Vagina (tissue), 2 donors: ENCODE results near the gene ADAMTS7. TPM values are rescaled to one million over a fixed set of nuclear protein-coding genes. Genes with fewer than 3 reads are reported as not detected.

Experiments
- DNase-seq, 2 donors: peaks; one replicate each; pipeline ENCODE4 v3.0.0-alpha.2; 2017; ENCODE audit errors: extremely low spot score in 2 of 2
- H3K27ac ChIP-seq: fragments of 200-600 bp; sonication (generic); one replicate; pipeline ENCODE4 v1.5.1; 2019
- H3K27me3 ChIP-seq: fragments of 200-600 bp; sonication (generic); one replicate; pipeline ENCODE4 v1.5.1; 2019
- H3K36me3 ChIP-seq, 2 donors: fragments of 200-600 bp; sonication (generic); one replicate each; pipeline ENCODE4 v1.5.1; 2017 to 2019
- H3K4me1 ChIP-seq: fragments of 200-600 bp; sonication (generic); one replicate; pipeline ENCODE4 v1.5.1; 2019
- H3K4me3 ChIP-seq, 2 donors: fragments of 200-600 bp; sonication (generic); 1 replicate in 1 of 2; 2 replicates in 1 of 2; pipeline ENCODE4 v1.5.1; 2016 to 2019
- H3K9me3 ChIP-seq: fragments of 200-600 bp; sonication (generic); one replicate; pipeline ENCODE4 v1.5.1; 2019
- POLR2A ChIP-seq, 2 donors: fragments of 450-650 bp; IDR thresholded peaks; one replicate each; pipeline ENCODE4 v1.6.1; 2017; ENCODE audit warnings: antibody characterized with exemption in 2 of 2, mild to moderate bottlenecking in 2 of 2, moderate library complexity in 2 of 2
- POLR2AphosphoS5 ChIP-seq, 2 donors: sonication (generic); formaldehyde crosslinking; IDR thresholded peaks; one replicate each; pipeline ENCODE4 v1.9.0; 2017; ENCODE audit warnings: antibody characterized with exemption in 2 of 2, mild to moderate bottlenecking in 2 of 2, low read depth in 1 of 2; ENCODE audit not compliant: insufficient read depth in 1 of 2
- intact Hi-C: fragments of 100-400 bp; cut with DNase I; formaldehyde crosslinking; loops from one replicate; pipeline ENCODE4 v1.15.1; 2023
- total RNA-seq: library from RNA; depleted of rRNA; stranded (reverse); fragments of >200 nt; gene quantifications from one replicate; pipeline ENCODE4 v1.2.3, GENCODE V29; 2016
- TF ChIP-seq, protein P1 (sequence below), 3 experiments: fragments of 450-650 bp in 2 of 3; fragments of 200-600 bp in 1 of 3; sonication (generic) in 1 of 3; IDR thresholded peaks; one replicate each; pipeline ENCODE4 v1.5.1; 2017 to 2019; ENCODE audit warnings: antibody characterized with exemption in 3 of 3, mild to moderate bottlenecking in 2 of 3, moderate library complexity in 2 of 3

ADAMTS7 gene
- total RNA-seq, 1 donor from 2014 or later = 2.5 TPM

DNA sequence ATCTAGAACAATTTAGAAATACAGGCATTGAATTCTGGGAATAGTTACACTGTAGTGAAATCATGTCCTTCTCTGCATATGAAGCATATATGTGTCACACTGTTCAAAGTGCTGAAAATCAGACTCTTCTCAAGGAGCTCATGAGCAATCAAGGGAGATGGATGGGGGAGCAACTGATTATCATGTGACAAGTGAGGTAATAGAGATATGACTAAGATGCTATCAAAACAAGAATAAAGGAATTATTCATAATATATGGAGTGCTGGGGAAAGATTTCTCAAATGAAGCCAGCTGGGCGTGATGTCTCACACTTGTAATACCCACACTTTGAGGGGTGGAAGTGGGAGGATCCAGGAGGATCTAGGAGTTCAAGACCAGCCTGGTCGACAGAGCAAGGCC, 95.3 kb downstream of the ADAMTS7 start:
- H3K4me1 ChIP-seq = no peaks in the 10 kb centered on the region
- no peaks in the 10 kb centered on the region for H3K36me3 ChIP-seq
- DNase-seq = no peak
- H3K4me3 ChIP-seq = no peak overlapping the region
- no peaks in the 10 kb centered on the region for H3K27me3 ChIP-seq
- no peak overlapping the region for H3K27ac ChIP-seq
- H3K9me3 ChIP-seq = no peaks in the 10 kb centered on the region
- no peak for TF ChIP-seq POLR2AphosphoS5 (IDR thresholded peaks at IDR 0.05; ENCODE audit: insufficient read depth in 1 of 2, low read depth in 1 of 2)
- TF ChIP-seq, protein P1, sequence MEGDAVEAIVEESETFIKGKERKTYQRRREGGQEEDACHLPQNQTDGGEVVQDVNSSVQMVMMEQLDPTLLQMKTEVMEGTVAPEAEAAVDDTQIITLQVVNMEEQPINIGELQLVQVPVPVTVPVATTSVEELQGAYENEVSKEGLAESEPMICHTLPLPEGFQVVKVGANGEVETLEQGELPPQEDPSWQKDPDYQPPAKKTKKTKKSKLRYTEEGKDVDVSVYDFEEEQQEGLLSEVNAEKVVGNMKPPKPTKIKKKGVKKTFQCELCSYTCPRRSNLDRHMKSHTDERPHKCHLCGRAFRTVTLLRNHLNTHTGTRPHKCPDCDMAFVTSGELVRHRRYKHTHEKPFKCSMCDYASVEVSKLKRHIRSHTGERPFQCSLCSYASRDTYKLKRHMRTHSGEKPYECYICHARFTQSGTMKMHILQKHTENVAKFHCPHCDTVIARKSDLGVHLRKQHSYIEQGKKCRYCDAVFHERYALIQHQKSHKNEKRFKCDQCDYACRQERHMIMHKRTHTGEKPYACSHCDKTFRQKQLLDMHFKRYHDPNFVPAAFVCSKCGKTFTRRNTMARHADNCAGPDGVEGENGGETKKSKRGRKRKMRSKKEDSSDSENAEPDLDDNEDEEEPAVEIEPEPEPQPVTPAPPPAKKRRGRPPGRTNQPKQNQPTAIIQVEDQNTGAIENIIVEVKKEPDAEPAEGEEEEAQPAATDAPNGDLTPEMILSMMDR (IDR thresholded peaks at IDR 0.05) = no peak
- TF ChIP-seq POLR2A (IDR thresholded peaks at IDR 0.05) = no peak
- intact Hi-C loops = loop anchor here (5.0 kb wide), 1 partner anchor 99 kb away; no protein-coding TSS in a partner anchor

DNA sequence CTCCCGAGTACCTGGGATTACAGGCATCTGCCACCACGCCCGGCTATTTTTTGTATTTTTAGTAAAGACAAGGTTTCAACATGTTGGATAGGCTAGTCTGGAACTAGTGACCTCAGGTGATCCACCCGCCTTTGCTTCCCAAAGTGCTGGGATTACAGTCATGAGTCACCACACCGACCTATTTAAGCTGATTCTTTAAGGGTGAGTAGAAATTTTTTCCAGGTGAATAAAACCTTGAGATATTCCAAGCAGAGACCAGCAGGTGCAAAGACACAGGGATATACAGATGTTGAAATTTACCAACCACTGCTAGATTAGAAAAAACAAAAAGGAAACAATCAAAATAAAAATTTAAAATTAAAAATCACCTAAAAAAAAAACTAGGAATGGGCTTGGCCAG, 95.8 kb downstream of the ADAMTS7 start:
- no peaks in the 10 kb centered on the region for H3K27me3 ChIP-seq
- intact Hi-C loops = loop anchor here (5.0 kb wide), 1 partner anchor 98 kb away; no protein-coding TSS in a partner anchor
- H3K4me1 ChIP-seq = no peaks in the 10 kb centered on the region
- TF ChIP-seq, protein P1 (IDR thresholded peaks at IDR 0.05) = no peak
- TF ChIP-seq POLR2A (IDR thresholded peaks at IDR 0.05) (no peak), POLR2AphosphoS5 (IDR thresholded peaks at IDR 0.05; ENCODE audit: insufficient read depth in 1 of 2, low read depth in 1 of 2) (no peak)
- DNase-seq = no peak
- no peak overlapping the region for H3K4me3 ChIP-seq
- H3K9me3 ChIP-seq = no peaks in the 10 kb centered on the region
- no peak overlapping the region for H3K27ac ChIP-seq
- no peaks in the 10 kb centered on the region for H3K36me3 ChIP-seq

DNA sequence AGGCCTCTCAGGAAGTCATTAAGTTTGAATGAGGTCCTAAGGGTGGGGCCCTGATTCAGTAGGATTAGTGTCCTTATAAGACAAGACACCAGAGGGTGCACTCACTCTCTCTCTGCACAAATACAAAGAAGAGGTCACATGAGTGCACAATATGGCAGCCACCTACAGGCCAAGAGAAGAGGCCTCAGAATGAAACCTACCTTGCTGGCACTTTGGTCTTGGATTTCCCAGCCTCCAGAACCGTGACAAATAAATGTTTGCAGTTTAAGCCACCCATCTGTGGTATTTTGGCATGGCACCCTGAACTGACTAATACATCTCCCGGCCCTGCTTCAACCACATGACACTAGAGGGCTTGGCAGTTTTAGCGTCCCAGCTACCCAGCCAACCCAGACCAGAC, 96.4 kb downstream of the ADAMTS7 start:
- no peaks in the 10 kb centered on the region for H3K9me3 ChIP-seq
- intact Hi-C loops = loop anchor here (5.0 kb wide), 1 partner anchor 98 kb away; no protein-coding TSS in a partner anchor
- no peaks in the 10 kb centered on the region for H3K27me3 ChIP-seq
- H3K4me1 ChIP-seq = no peaks in the 10 kb centered on the region
- DNase-seq = peak in 1 of 2 donors; percentile 28
- no peak for TF ChIP-seq POLR2A (IDR thresholded peaks at IDR 0.05)
- TF ChIP-seq POLR2AphosphoS5 (IDR thresholded peaks at IDR 0.05; ENCODE audit: insufficient read depth in 1 of 2, low read depth in 1 of 2) = no peak
- TF ChIP-seq, protein P1 (IDR thresholded peaks at IDR 0.05) = no peak
- H3K4me3 ChIP-seq = no peak overlapping the region
- H3K27ac ChIP-seq = no peak overlapping the region
- H3K36me3 ChIP-seq = no peaks in the 10 kb centered on the region

DNA sequence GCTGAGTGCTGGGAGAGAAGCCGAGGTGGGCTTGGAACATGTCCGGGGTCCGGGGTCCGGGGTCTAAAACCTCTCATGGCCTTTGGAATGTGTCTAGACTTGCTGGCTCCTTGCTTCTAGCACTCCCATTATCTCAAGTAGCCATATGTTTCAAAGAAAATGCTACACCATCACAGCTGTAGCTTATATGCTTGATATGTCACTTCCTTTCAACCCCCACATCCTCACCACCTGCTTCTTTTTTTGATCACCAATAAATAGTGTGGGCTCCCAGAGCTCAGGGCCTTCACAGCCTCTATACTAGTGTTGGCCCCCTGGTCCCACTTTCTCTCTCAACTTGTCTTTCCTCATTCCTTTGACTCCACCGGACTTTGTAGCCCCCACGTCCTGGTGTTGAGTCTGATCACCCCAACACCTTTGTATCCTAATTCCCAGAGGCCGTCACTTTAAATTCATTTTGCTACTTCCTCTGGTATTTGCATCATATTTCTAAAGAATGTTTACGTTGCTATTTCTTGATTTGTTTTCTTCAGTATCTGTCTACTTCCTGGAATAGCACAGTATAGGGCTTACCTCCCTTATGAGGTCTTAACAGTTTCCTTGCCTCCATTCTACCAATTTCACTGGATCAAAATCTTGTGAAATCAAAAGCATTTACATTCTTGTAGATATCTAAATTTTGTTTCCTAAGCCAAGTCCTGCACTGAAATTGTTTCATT, 98.3 kb downstream of the ADAMTS7 start:
- Histone ChIP-seq H3K36me3 (no peaks in the 10 kb centered on the region), H3K9me3 (no peaks in the 10 kb centered on the region), H3K27ac (no peak overlapping the region), H3K27me3 (no peaks in the 10 kb centered on the region), H3K4me1 (no peaks in the 10 kb centered on the region), H3K4me3 (no peak overlapping the region)
- intact Hi-C loops = no loop called here
- no peak for TF ChIP-seq POLR2AphosphoS5 (IDR thresholded peaks at IDR 0.05; ENCODE audit: insufficient read depth in 1 of 2, low read depth in 1 of 2)
- no peak for DNase-seq

DNA sequence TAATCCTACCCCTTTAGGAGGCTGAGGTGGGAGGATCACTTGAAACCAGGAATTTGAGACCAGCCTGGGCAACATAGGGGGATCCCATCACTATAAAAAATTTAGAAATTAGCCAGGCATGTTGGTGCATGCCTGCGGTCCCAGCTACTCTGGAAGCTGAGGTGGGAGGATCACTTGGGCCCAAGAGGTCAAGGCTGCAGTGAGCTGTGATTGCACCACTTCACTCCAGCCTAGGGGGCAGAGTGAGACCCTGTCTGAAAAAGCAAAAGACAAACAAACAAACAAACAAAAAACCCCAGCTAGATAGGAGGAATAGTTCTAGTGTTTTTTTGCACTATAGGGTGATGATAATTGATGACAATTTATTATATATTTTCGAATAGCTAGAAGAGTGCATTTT, 99.6 kb downstream of the ADAMTS7 start:
- Histone ChIP-seq H3K27me3 (no peaks in the 10 kb centered on the region), H3K9me3 (no peaks in the 10 kb centered on the region), H3K27ac (no peak overlapping the region), H3K4me3 (no peak overlapping the region), H3K36me3 (no peaks in the 10 kb centered on the region), H3K4me1 (no peaks in the 10 kb centered on the region)
- no peak for TF ChIP-seq POLR2AphosphoS5 (IDR thresholded peaks at IDR 0.05; ENCODE audit: insufficient read depth in 1 of 2, low read depth in 1 of 2)
- no peak for TF ChIP-seq POLR2A (IDR thresholded peaks at IDR 0.05)
- TF ChIP-seq, protein P1 (IDR thresholded peaks at IDR 0.05) = no peak
- DNase-seq = no peak
- intact Hi-C loops = no loop called here
